ENCODE results near the gene IL15RA. TPM values are rescaled to one million over a fixed set of nuclear protein-coding genes. Genes with fewer than 3 reads are reported as not detected.

IL15RA gene
- total RNA-seq = 5.5 TPM
- 12.0 TPM for polyA plus RNA-seq
- long read RNA-seq, donor 1 = 0 reads
- long read RNA-seq, donor 2 = 0 reads
- long read RNA-seq, donor 3, partial matches to known transcripts = 0 of 4 reads
- long read RNA-seq, donor 3, other reads (novel, unspliced or antisense) = 0 of 4 reads
- long read RNA-seq, donor 4 = 0 reads
- long read RNA-seq, donor 5, partial matches to known transcripts = 0 of 5 reads
- long read RNA-seq, donor 5, other reads (novel, unspliced or antisense) = 0 of 5 reads
- long read RNA-seq, donor 6 = 0 reads
- long read RNA-seq, donor 7, partial matches to known transcripts = 0 of 1 reads
- long read RNA-seq, donor 7, other reads (novel, unspliced or antisense) = 0 of 1 reads
- long read RNA-seq, donor 8 = 0 reads
- long read RNA-seq, donor 9 = 0 reads
- long read RNA-seq, donor 10, partial matches to known transcripts = 0 of 1 reads
- long read RNA-seq, donor 10, other reads (novel, unspliced or antisense) = 0 of 1 reads

- H3K27ac ChIP-seq (ENCODE audit: low read depth in 1 of 2, low read length in 1 of 2) = peak within 1 kb of the TSS; percentile 68 to 88
- H3K4me1 ChIP-seq (ENCODE audit: control insufficient read depth in 2 of 2, insufficient read depth in 2 of 2, low read length in 2 of 2) = peaks cover 8 to 18% of the 10 kb centered on the region in 2 donors
- under 1% methylated on average over 80 of the region's 80 CpGs for WGBS
- peak within 1 kb of the TSS; percentile 57 to 90 for H3K4me3 ChIP-seq (ENCODE audit: low read length in 2 of 2)
- peak; percentile 34 to 88 (median 68) for DNase-seq (ENCODE audit: low read depth in 6 of 9, low spot score in 9 of 9)
- no peaks in the 10 kb centered on the region for H3K9me3 ChIP-seq (ENCODE audit: control insufficient read depth in 2 of 2, insufficient read depth in 1 of 2, low read length in 1 of 2)
- no peaks in the 10 kb centered on the region for H3K36me3 ChIP-seq (ENCODE audit: control insufficient read depth in 2 of 2, insufficient read depth in 2 of 2, low read length in 1 of 2)
- peaks cover 4 to 18% of the 10 kb centered on the region in 2 donors for H3K27me3 ChIP-seq (ENCODE audit: control insufficient read depth in 2 of 2, insufficient read depth in 1 of 2, low read length in 1 of 2)
Measured at GRCh38 chr10:5977471-5978229, at the start of gene IL15RA. IL15RA (minus strand) TSS chr10:5977543; CDS start chr10:5977492, 51 bp downstream.

- Histone ChIP-seq H3K36me3 (ENCODE audit: control insufficient read depth in 2 of 2, insufficient read depth in 2 of 2, low read length in 1 of 2) (no peaks in the 10 kb centered on the region), H3K9me3 (ENCODE audit: control insufficient read depth in 2 of 2, insufficient read depth in 1 of 2, low read length in 1 of 2) (no peaks in the 10 kb centered on the region), H3K27me3 (ENCODE audit: control insufficient read depth in 2 of 2, insufficient read depth in 1 of 2, low read length in 1 of 2) (no peaks in the 10 kb centered on the region), H3K27ac (ENCODE audit: low read depth in 1 of 2, low read length in 1 of 2) (no peak overlapping the region), H3K4me3 (ENCODE audit: low read length in 2 of 2) (no peak overlapping the region), H3K4me1 (ENCODE audit: control insufficient read depth in 2 of 2, insufficient read depth in 2 of 2, low read length in 2 of 2) (no peaks in the 10 kb centered on the region)
- WGBS = 98% methylated on average over 6 of the region's 6 CpGs
- DNase-seq (ENCODE audit: low read depth in 6 of 9, low spot score in 9 of 9) = no peak
Measured at GRCh38 chr10:6025683-6026255, 48.4 kb upstream of the IL15RA start.

- no peak overlapping the region for H3K4me3 ChIP-seq (ENCODE audit: low read length in 2 of 2)
- WGBS = 91% methylated on average over 10 of the region's 10 CpGs
- H3K9me3 ChIP-seq (ENCODE audit: control insufficient read depth in 2 of 2, insufficient read depth in 1 of 2, low read length in 1 of 2) = peaks cover 0 to 5% of the 10 kb centered on the region in 2 donors
- DNase-seq (ENCODE audit: low read depth in 6 of 9, low spot score in 9 of 9) = no peak
- H3K27ac ChIP-seq (ENCODE audit: low read depth in 1 of 2, low read length in 1 of 2) = no peak overlapping the region
- H3K36me3 ChIP-seq (ENCODE audit: control insufficient read depth in 2 of 2, insufficient read depth in 2 of 2, low read length in 1 of 2) = no peaks in the 10 kb centered on the region
- H3K27me3 ChIP-seq (ENCODE audit: control insufficient read depth in 2 of 2, insufficient read depth in 1 of 2, low read length in 1 of 2) = no peaks in the 10 kb centered on the region
- no peaks in the 10 kb centered on the region for H3K4me1 ChIP-seq (ENCODE audit: control insufficient read depth in 2 of 2, insufficient read depth in 2 of 2, low read length in 2 of 2)
Measured at GRCh38 chr10:6024334-6024682, 47.0 kb upstream of the IL15RA start.

GRCh38 chr10:6023661-6024333, 46.5 kb upstream of the IL15RA start:
- Histone ChIP-seq H3K4me3 (ENCODE audit: low read length in 2 of 2) (no peak overlapping the region), H3K27me3 (ENCODE audit: control insufficient read depth in 2 of 2, insufficient read depth in 1 of 2, low read length in 1 of 2) (no peaks in the 10 kb centered on the region), H3K27ac (ENCODE audit: low read depth in 1 of 2, low read length in 1 of 2) (no peak overlapping the region), H3K9me3 (ENCODE audit: control insufficient read depth in 2 of 2, insufficient read depth in 1 of 2, low read length in 1 of 2) (peaks cover 0 to 5% of the 10 kb centered on the region in 2 donors), H3K36me3 (ENCODE audit: control insufficient read depth in 2 of 2, insufficient read depth in 2 of 2, low read length in 1 of 2) (no peaks in the 10 kb centered on the region), H3K4me1 (ENCODE audit: control insufficient read depth in 2 of 2, insufficient read depth in 2 of 2, low read length in 2 of 2) (no peaks in the 10 kb centered on the region)
- DNase-seq (ENCODE audit: low read depth in 6 of 9, low spot score in 9 of 9) = no peak
- 88% methylated on average over 12 of the region's 12 CpGs for WGBS

- 83% methylated on average over 3 of the region's 3 CpGs for WGBS
- no peak for DNase-seq (ENCODE audit: low read depth in 6 of 9, low spot score in 9 of 9)
- Histone ChIP-seq H3K27me3 (ENCODE audit: control insufficient read depth in 2 of 2, insufficient read depth in 1 of 2, low read length in 1 of 2) (no peaks in the 10 kb centered on the region), H3K9me3 (ENCODE audit: control insufficient read depth in 2 of 2, insufficient read depth in 1 of 2, low read length in 1 of 2) (peaks cover 0 to 5% of the 10 kb centered on the region in 2 donors), H3K36me3 (ENCODE audit: control insufficient read depth in 2 of 2, insufficient read depth in 2 of 2, low read length in 1 of 2) (no peaks in the 10 kb centered on the region), H3K4me1 (ENCODE audit: control insufficient read depth in 2 of 2, insufficient read depth in 2 of 2, low read length in 2 of 2) (no peaks in the 10 kb centered on the region), H3K27ac (ENCODE audit: low read depth in 1 of 2, low read length in 1 of 2) (no peak overlapping the region), H3K4me3 (ENCODE audit: low read length in 2 of 2) (no peak overlapping the region)
Measured at GRCh38 chr10:6022660-6023059, 45.3 kb upstream of the IL15RA start.

GRCh38 chr10:6020826-6021225, 43.5 kb upstream of the IL15RA start:
- H3K36me3 ChIP-seq (ENCODE audit: control insufficient read depth in 2 of 2, insufficient read depth in 2 of 2, low read length in 1 of 2) = no peaks in the 10 kb centered on the region
- H3K27me3 ChIP-seq (ENCODE audit: control insufficient read depth in 2 of 2, insufficient read depth in 1 of 2, low read length in 1 of 2) = no peaks in the 10 kb centered on the region
- no peak overlapping the region for H3K4me3 ChIP-seq (ENCODE audit: low read length in 2 of 2)
- no peak for DNase-seq (ENCODE audit: low read depth in 6 of 9, low spot score in 9 of 9)
- WGBS = 71% methylated on average over 9 of the region's 9 CpGs
- H3K9me3 ChIP-seq (ENCODE audit: control insufficient read depth in 2 of 2, insufficient read depth in 1 of 2, low read length in 1 of 2) = peaks cover 0 to 5% of the 10 kb centered on the region in 2 donors
- H3K27ac ChIP-seq (ENCODE audit: low read depth in 1 of 2, low read length in 1 of 2) = no peak overlapping the region
- peaks cover 0 to 2% of the 10 kb centered on the region in 2 donors for H3K4me1 ChIP-seq (ENCODE audit: control insufficient read depth in 2 of 2, insufficient read depth in 2 of 2, low read length in 2 of 2)

- Histone ChIP-seq H3K36me3 (ENCODE audit: control insufficient read depth in 2 of 2, insufficient read depth in 2 of 2, low read length in 1 of 2) (no peaks in the 10 kb centered on the region), H3K9me3 (ENCODE audit: control insufficient read depth in 2 of 2, insufficient read depth in 1 of 2, low read length in 1 of 2) (peaks cover 0 to 5% of the 10 kb centered on the region in 2 donors), H3K4me1 (ENCODE audit: control insufficient read depth in 2 of 2, insufficient read depth in 2 of 2, low read length in 2 of 2) (peaks cover 0 to 4% of the 10 kb centered on the region in 2 donors), H3K27me3 (ENCODE audit: control insufficient read depth in 2 of 2, insufficient read depth in 1 of 2, low read length in 1 of 2) (no peaks in the 10 kb centered on the region), H3K4me3 (ENCODE audit: low read length in 2 of 2) (no peak overlapping the region), H3K27ac (ENCODE audit: low read depth in 1 of 2, low read length in 1 of 2) (no peak overlapping the region)
- 94% methylated on average over 12 of the region's 12 CpGs for WGBS
- DNase-seq (ENCODE audit: low read depth in 6 of 9, low spot score in 9 of 9) = no peak
Measured at GRCh38 chr10:6019796-6020195, 42.5 kb upstream of the IL15RA start.

- peaks cover 0 to 5% of the 10 kb centered on the region in 2 donors for H3K9me3 ChIP-seq (ENCODE audit: control insufficient read depth in 2 of 2, insufficient read depth in 1 of 2, low read length in 1 of 2)
- H3K36me3 ChIP-seq (ENCODE audit: control insufficient read depth in 2 of 2, insufficient read depth in 2 of 2, low read length in 1 of 2) = no peaks in the 10 kb centered on the region
- no peak overlapping the region for H3K27ac ChIP-seq (ENCODE audit: low read depth in 1 of 2, low read length in 1 of 2)
- no peak overlapping the region for H3K4me3 ChIP-seq (ENCODE audit: low read length in 2 of 2)
- 92% methylated on average over 6 of the region's 6 CpGs for WGBS
- no peak for DNase-seq (ENCODE audit: low read depth in 6 of 9, low spot score in 9 of 9)
- no peaks in the 10 kb centered on the region for H3K27me3 ChIP-seq (ENCODE audit: control insufficient read depth in 2 of 2, insufficient read depth in 1 of 2, low read length in 1 of 2)
- H3K4me1 ChIP-seq (ENCODE audit: control insufficient read depth in 2 of 2, insufficient read depth in 2 of 2, low read length in 2 of 2) = peaks cover 6 to 10% of the 10 kb centered on the region in 2 donors
Measured at GRCh38 chr10:6019010-6019782, 41.9 kb upstream of the IL15RA start.
